Measurements from ENCODE around the gene CROCC2.

The CROCC2 gene

DNA sequence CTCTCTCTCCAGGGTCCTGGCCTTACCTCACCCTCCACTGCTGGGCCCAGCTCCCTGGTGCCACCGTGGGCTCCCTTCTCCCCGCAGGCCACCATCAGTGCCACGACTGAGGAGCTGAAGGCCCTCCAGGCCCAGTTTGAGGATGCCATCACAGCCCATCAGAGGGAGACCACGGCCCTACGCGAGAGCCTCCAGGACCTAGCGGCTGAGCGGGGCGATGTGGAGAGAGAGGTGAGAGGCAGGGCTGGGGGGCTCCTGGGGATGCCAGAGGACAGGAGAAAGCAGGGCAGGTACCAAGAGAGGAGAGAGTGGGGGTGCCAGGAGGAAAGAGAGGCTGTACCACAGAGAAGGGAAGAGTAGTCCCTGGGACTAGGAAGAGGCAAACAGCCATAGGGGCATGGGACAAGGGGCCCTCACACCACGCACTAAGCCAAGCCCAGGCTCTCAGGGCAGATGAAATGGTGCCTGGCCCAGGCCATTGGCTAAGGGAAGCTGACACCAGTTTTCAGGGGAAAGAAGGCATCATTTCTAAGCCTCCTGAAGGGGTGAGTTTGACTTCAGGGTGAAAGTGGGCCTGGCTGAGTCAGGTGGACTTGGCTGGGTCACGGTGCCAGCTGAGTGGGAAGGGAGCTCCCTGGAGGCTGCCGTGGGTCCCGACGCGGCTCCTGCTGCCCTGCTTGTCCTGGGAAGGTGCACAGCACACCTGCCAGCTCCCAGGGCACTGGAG, 53.2 kb downstream of the CROCC2 start:
- no peak for DNase-seq

DNA sequence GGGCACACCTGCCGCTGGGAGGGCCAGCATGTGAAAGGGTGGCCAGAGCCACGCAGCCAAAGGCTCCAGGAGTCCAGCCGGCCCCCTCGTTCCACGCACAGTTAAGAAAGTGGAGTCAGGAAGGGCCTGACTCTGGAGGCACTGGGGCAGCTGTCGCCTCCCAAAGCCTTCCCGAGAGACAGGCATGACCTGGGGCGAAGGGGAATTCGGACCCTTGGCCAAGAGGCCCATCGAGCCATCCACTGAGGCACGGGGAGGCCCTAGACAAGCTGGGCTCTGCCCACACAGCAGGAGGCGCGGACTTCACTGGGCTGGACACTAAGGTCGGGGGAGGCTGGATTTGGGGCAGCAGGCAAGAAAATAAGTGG, 53.8 kb downstream of the CROCC2 start:
- no peak for DNase-seq

- no peak for DNase-seq
Observed at GRCh38 chr2:240960309-240960970, 54.3 kb downstream of the CROCC2 start.

- DNase-seq: no peak
Observed at GRCh38 chr2:240960971-240961876, 55.1 kb downstream of the CROCC2 start.

DNA sequence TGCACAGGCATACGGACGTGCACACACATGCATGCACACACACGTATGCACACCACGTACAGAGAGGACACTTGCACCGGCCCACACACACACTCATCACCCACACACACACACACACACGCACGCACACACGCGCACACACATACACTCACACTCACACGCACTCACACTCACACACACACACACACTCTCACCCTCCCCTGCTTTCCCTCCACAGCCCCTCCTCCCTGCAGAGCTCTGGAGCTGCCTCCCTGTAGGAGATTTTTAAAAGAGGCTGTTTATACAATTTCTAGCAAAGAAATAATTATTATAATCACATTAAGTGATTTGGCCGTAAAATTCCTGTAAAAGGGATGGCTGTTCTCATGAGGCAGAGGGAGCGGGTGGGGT, 55.8 kb downstream of the CROCC2 start:
- no peak for DNase-seq

- DNase-seq: no peak
Observed at GRCh38 chr2:240962300-240963064, 56.3 kb downstream of the CROCC2 start.

- DNase-seq: no peak
Observed at GRCh38 chr2:240963065-240963867, 57.1 kb downstream of the CROCC2 start.

DNA sequence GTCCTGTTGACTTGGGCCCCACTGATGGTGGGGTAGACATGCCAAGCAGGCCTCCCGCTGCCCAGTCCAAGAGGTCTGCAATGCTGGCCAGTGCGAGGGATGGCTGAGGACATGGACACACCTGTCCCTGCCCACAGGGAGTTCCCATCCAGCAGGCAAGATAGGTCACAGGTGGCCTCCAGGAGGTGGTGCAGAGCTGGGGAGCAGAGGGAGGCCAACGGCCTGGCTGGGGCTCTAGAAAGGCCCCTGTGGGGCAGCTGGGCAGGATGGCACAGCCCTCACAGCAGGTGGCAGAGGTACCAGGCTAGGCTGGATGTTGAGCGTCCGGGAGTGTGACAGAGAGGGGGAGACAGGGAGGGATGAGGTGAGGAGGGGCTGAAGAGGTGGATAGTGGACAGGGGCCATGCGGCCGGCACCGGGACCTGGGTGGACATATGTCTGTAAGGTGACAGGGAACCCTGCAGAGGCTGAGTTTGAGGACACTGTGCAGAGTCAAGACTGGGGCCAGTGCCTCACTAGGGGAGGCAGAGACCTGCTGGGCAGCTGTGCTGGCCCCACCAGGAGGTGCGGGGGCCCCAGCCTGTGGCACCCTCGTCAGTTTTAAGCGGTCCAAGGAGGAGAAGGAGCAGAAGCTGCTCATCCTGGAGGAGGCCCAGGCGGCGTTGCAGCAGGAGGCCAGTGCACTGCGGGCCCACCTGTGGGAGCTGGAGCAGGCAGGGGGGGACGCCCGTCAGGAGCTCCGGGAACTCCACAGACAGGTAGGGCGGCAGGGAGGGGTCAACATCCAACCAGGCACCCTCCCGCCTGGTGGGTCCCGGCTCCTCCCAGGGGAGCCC, 58.0 kb downstream of the CROCC2 start:
- no peak for DNase-seq

- no peak for DNase-seq
Observed at GRCh38 chr2:240964704-240965295, 58.7 kb downstream of the CROCC2 start.

GRCh38 chr2:240965296-240965904, 59.3 kb downstream of the CROCC2 start:
- no peak for DNase-seq

DNA sequence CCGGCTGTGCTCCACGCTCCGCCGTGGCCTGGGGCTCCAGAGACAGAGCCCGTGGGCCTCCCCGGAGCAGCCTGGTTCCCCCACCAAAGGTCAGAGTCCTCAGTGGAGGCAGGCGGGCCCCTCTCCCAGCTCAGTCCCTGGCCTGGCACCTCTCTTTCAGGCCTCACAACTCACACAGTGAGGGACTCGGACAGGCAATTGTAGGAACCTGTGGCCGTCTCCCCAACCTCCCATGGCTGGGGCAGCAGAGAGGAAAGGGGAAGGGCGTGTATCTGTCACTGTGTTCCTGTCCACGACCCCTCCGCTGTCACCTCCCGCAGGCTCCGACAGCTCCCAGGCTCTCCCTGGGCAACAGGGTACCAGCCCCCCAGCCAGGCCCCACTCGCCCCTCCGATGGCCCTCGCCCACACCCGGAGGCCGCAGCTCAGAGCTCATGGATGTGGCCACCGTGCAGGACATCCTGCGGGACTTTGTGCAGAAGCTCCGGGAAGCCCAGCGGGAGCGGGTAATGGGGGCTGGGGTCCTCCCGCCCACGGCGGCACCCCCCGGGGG, 59.8 kb downstream of the CROCC2 start:
- no peak for DNase-seq

- no peak for DNase-seq
Observed at GRCh38 chr2:240966457-240966905, 60.3 kb downstream of the CROCC2 start.

DNA sequence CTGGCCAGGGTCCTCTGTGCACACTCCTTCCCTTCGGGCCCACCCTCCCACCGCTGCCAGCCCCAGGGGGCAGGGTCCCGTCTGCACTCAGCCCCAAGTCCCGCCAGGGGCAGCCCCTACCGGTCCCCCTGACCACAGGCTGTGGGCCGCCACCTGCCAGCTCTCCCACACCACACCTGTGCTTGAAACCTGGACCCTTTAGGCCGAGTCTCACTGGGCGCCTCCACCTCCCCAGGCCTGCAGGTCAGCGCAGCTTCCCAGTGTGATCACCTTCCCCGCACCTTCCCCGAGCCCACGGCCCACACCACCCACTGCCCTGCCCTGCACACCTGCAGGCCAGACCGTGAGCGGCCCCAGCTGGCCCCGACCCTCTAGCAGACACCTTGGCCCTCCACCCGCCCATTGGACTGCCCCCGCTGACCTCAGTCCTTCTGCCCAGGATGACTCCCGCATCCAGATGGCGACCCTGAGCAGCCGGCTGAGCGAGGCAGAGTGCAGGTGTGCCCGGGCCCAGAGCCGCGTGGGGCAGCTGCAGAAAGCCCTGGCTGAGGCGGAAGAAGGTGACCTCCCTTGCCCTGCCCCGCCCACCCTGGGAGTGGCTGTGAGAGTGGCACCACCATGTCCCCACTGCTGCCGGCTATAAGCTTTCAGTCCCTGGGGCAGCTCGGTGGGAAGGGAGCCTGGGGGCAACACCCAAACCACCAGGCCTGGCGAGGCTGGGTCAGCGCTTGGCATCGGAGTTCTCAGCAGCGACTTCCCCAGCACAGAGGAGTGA, 61.0 kb downstream of the CROCC2 start:
- no peak for DNase-seq

GRCh38 chr2:240967681-240968621, 61.8 kb downstream of the CROCC2 start:
- DNase-seq: no peak

- DNase-seq: no peak
Observed at GRCh38 chr2:240968731-240969624, 62.8 kb downstream of the CROCC2 start.

GRCh38 chr2:240970104-240970503, 64.0 kb downstream of the CROCC2 start:
- DNase-seq: no peak

- no peak for DNase-seq
Observed at GRCh38 chr2:240970816-240971215, 64.7 kb downstream of the CROCC2 start.
